Fibroblast of lung (primary cell): ENCODE results near the gene MCM3AP. TPM values are rescaled to one million over a fixed set of nuclear protein-coding genes. Genes with fewer than 3 reads are reported as not detected.

Experiments
- DNase-seq, 2 donors: peaks; one replicate each; pipeline versions ENCODE4 v3.0.0 to v3.0.0-alpha.2; 2010; ENCODE audit warnings: low read depth in 2 of 2
- H2AFZ ChIP-seq: 2 replicates; pipeline ENCODE4 v1.5.1; 2012; ENCODE audit warnings: low read length, control low read depth, inconsistent platforms
- H3K27ac ChIP-seq: 2 replicates; pipeline ENCODE4 v1.5.1; 2011; ENCODE audit warnings: low read length, control low read depth; ENCODE audit not compliant: insufficient read depth
- H3K27me3 ChIP-seq: 2 replicates; pipeline ENCODE4 v1.5.1; 2011; ENCODE audit warnings: mild to moderate bottlenecking, low read length; ENCODE audit not compliant: control insufficient read depth, insufficient read depth
- H3K36me3 ChIP-seq: 2 replicates; pipeline ENCODE4 v1.5.1; 2011; ENCODE audit warnings: low read length; ENCODE audit not compliant: control insufficient read depth, insufficient read depth
- H3K4me1 ChIP-seq: 2 replicates; pipeline ENCODE4 v1.5.1; 2011; ENCODE audit warnings: low read length; ENCODE audit not compliant: control insufficient read depth, insufficient read depth; ENCODE audit errors: extremely low read depth
- H3K4me2 ChIP-seq: 2 replicates; pipeline ENCODE4 v1.5.1; 2011; ENCODE audit warnings: low read length, control low read depth; ENCODE audit not compliant: insufficient read depth; ENCODE audit errors: extremely low read depth
- H3K4me3 ChIP-seq, 4 experiments: fragments of 200-600 bp in 1 of 4; sonication (generic) in 1 of 4; replicated peaks in 1 of 4; 2 replicates each; pipeline ENCODE4 v1.5.1; 2011 to 2016; ENCODE audit warnings: low read length in 4 of 4, low read depth in 3 of 4, mild to moderate bottlenecking in 3 of 4, control low read depth in 2 of 4, inconsistent platforms in 1 of 4, mixed read lengths in 1 of 4; ENCODE audit not compliant: insufficient read depth in 1 of 4; ENCODE audit errors: control extremely low read depth in 1 of 4
- H3K79me2 ChIP-seq: 2 replicates; pipeline ENCODE4 v1.5.1; 2012; ENCODE audit warnings: mild to moderate bottlenecking, low read length, inconsistent platforms; ENCODE audit not compliant: control insufficient read depth, insufficient read depth
- H3K9ac ChIP-seq: 2 replicates; pipeline ENCODE4 v1.5.1; 2011; ENCODE audit warnings: mild to moderate bottlenecking, low read length, control low read depth; ENCODE audit not compliant: insufficient read depth
- H3K9me3 ChIP-seq: 2 replicates; pipeline ENCODE4 v1.5.1; 2012; ENCODE audit warnings: low read depth, low read length; ENCODE audit not compliant: control insufficient read depth, insufficient read depth
- H4K20me1 ChIP-seq: 2 replicates; pipeline ENCODE4 v1.5.1; 2011; ENCODE audit warnings: low read length; ENCODE audit not compliant: control insufficient read depth, insufficient read depth; ENCODE audit errors: extremely low read depth
- CTCF ChIP-seq, 2 donors: IDR thresholded peaks in 1 of 2; conservative IDR thresholded peaks in 1 of 2; 1 replicate in 1 of 2; 2 replicates in 1 of 2; pipeline ENCODE4 v1.5.1; 2011 to 2012; ENCODE audit warnings: low read length in 2 of 2, control low read depth in 1 of 2, inconsistent platforms in 1 of 2, low read depth in 1 of 2, mild to moderate bottlenecking in 1 of 2
- EZH2 ChIP-seq: IDR thresholded peaks from 2 replicates; pipeline ENCODE4 v1.5.1; 2012; ENCODE audit warnings: low read length, control low read depth, mild to moderate bottlenecking; ENCODE audit errors: missing control alignments
- polyA plus RNA-seq, 2 donors: library from polyadenylated mRNA; depleted of rRNA in 1 of 2; stranded (reverse) in 1 of 2; unstranded in 1 of 2; fragments of >200 nt; gene quantifications; 2 replicates each; pipeline ENCODE4 v1.2.1, GENCODE V29; 2011 to 2012; ENCODE audit warnings: missing spikeins in 1 of 2
- total RNA-seq: library from RNA; depleted of rRNA; stranded (reverse); fragments of >200 nt; gene quantifications from 2 replicates; pipeline ENCODE4 v1.2.1, GENCODE V29; 2014

MCM3AP gene
- total and polyA plus RNA-seq, 2 donors (not counting 1 experiment from before 2014, with no cell fraction given): 40.4 to 64.6 TPM

GRCh38 chr21:46325073-46325912 is 39.9 kb upstream of the MCM3AP start:
- peak; percentile 40 to 54 for DNase-seq
- H3K4me1 ChIP-seq: peaks cover 17% of the 10 kb centered on the region
- H4K20me1 ChIP-seq: no peaks in the 10 kb centered on the region
- H3K9ac ChIP-seq: peak overlapping the region; percentile 69
- peaks cover 4% of the 10 kb centered on the region for H3K36me3 ChIP-seq
- H3K79me2 ChIP-seq: peaks cover 70% of the 10 kb centered on the region
- peak overlapping the region; percentile 80 for H3K27ac ChIP-seq
- H3K9me3 ChIP-seq: no peaks in the 10 kb centered on the region
- peak overlapping the region; percentile 61 for H2AFZ ChIP-seq
- H3K4me3 ChIP-seq: peak overlapping the region; percentile 74 to 86 (median 78)
- no peaks in the 10 kb centered on the region for H3K27me3 ChIP-seq
- TF ChIP-seq CTCF (conservative IDR thresholded peaks at IDR 0.05 in 1 of 2, IDR thresholded peaks at IDR 0.05 in 1 of 2; ENCODE audit: low read depth in 1 of 2, low read length in 2 of 2): peak in 1 of 2 donors; percentile 45
- no peak for TF ChIP-seq EZH2
- H3K4me2 ChIP-seq: peak overlapping the region; percentile 79

GRCh38 chr21:46324390-46325072 is 39.1 kb upstream of the MCM3AP start:
- DNase-seq: peak; percentile 70 to 80

More at GRCh38 chr21:46324390-46325072, 39.1 kb upstream of the MCM3AP start:
- TF ChIP-seq CTCF (conservative IDR thresholded peaks at IDR 0.05 in 1 of 2, IDR thresholded peaks at IDR 0.05 in 1 of 2; ENCODE audit: low read depth in 1 of 2, low read length in 2 of 2) (no peak), EZH2 (no peak)
- Histone ChIP-seq H3K4me2 (peak overlapping the region; percentile 79), H3K27me3 (no peaks in the 10 kb centered on the region), H3K9me3 (no peaks in the 10 kb centered on the region), H3K9ac (peak overlapping the region; percentile 93), H4K20me1 (no peaks in the 10 kb centered on the region), H2AFZ (peak overlapping the region; percentile 61), H3K79me2 (peaks cover 68% of the 10 kb centered on the region), H3K27ac (peak overlapping the region; percentile 95), H3K4me1 (peaks cover 17% of the 10 kb centered on the region), H3K36me3 (peaks cover 4% of the 10 kb centered on the region), H3K4me3 (peak overlapping the region; percentile 86 to 97 (median 94))
